Activated T-cell treated with anti-CD3 and anti-CD28 coated beads for 48 hours (primary cell): Measurements from ENCODE around the gene DGKZ.

ENCODE experiments used
- DNase-seq: peaks from one replicate; pipeline ENCODE4 v3.0.0-alpha.2; 2020; ENCODE audit warnings: low read depth

DGKZ gene

DNA sequence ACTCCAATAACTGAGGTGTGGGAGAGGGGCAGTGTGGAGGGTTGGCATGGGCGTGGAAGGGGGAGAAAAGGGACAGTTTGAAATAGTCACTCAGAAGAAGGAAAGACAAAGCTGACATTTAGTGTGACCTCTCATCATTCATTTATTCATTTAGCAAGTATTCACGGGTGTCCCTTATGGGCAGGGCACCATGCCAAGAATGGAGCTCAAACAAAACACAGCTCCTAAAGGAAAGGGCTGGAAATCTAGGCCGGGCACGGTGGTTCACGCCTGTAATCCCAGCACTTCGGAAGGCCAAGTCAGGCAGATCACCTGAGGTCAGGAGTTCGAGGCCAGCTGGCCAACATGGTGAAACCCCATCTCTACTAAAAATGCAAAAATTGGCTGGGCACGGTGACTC lies 19.4 kb upstream of the DGKZ start:
- no peak for DNase-seq

DNA sequence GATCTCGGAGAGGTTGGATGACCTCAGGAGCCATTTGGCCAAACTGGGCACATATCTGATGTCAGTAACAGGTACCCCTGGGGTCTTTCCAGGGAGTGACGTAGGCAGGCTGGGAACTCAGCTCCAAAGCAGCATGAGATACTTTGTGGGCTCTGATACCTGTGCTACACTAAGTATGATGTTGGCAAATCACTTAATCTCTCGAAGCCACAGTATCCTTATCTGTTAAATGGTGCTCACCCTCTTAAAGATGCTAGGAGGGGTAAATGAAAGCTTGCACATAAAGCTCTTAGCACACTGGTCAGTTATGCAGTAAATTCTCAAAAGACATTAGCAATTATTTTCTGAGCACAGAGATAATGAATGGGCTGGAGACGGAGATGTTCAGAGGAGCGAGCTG lies 17.1 kb upstream of the DGKZ start:
- DNase-seq: no peak

DNA sequence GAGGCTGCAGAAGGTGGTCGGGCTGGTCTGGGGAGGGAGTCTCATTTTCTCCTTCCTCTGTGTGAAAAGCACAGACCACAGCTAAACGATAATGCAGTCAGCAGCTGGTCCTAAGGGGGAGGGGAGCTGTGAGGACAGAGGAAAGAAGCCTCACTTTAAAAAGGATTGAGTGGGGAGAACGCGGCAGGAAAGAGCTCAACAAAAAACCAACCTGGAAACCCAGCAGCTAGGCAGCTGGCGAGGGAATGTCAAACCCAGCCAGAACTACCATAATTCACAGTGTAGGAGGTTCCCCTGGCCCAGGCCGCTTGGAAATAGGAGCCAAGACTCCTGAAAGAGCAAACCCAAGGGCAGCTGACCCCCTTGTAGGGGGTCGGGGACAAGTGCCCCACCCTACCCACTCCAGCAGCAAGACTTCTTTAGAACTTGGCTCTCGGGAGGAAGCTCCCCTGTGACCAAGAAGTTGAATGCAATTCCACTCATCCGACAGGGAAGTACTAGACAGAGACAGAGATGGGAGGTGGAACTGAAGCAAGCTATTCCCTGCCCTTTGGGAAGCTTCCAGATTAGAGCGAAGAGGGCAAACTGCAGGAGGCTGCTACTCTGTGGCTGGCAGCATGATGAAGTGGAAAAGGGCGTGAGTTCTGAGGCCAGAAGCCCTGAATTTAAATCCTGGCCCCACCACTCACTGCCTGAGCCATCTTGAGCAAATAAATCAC lies 16.5 kb upstream of the DGKZ start:
- no peak for DNase-seq

DNA sequence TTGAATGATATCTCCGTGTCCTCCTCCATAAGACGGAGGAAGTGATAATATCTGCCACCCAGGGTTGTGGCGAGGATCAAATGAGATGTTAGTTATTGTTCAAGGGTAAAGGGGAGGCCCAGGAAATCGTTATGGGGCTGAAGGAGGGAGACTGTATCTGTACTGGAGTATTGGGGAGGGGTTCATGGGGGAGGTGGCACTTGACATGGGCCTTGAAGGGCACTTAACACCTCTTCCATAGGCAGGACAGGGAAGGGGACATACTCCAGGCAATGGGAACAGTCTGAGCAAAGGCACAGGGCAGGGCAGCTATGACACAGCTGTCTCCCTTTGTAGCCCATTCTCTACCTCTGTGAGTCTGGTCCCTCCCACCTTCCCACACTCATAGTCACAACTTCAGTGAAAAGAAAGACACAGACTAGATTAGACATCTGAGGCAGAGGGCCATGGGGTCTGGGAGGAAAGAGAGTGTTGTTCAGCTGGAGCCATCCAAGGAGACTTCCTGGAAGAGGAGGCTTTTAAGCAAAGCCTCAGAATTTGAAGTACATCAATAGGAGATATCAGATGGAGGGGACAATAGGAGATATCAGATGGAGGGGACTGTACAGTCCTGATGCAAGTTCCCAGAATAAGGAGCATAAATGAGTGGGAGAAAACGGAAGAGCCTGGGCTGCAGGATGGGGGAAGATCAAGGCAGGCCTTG lies 15.8 kb upstream of the DGKZ start:
- no peak for DNase-seq

DNA sequence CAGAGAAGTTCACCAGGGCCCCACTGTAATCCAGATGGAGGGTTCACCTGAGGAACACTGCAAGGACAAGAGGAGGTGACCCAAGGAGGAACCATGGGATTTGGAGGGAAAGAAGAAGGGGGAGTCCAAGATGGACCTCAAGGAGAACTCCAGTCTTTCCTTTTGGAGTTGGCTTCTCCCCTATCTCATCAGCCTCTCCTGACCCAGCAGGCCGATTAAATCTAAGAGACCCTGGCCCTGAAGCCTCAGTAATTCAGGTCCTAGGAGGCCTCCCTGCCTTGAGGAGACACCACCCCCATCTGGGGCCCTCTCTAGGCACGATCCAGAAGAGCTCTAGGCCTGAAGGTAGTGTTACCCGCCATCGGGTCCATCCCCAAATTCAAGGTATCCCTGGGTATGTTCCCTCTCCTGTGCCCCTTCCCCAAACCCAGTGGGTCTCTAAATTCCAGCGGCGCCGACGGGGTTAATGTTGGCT lies 15.1 kb upstream of the DGKZ start:
- DNase-seq: no peak

DNA sequence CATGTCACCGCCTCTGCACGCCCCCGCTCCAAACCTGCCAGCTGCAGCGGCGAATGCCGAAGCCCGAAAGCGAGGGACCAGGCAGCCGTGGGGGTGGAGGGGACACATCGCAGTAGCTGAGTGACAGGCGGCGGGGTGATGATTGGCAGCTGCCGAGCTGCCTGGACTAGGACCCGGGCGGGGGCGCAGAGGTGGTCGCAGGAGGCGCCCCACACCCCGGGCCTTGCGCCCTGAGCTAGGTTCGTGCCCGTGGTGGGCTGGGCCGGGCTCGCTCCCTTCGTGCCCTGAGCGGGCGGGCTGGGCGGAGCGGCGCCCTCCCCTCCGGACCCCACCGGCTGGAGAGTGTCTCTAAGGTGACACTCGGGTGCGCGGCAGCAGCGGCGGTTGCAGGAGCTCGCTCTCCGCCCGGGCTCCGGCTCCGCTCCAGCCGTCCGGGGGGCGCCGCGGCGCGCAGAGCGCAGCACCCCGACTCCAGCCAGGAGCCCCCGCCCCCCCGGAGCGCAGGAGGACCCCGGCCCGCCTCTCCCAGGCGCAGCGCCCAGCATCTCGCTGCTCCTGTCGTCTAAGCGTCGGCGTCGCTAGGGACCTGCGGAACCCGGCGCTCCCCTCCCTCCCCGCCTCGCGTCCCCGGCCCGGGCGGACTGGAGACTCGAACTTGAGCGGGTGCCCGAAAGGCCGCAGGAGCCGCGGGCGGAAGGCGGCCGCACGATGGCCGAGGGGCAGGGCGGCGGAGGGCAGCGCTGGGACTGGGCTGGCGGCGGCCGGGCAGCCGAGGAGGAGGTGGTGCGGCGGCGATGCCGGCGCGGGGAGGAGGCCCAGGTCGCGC lies 14.5 kb upstream of the DGKZ start:
- DNase-seq: no peak

DNA sequence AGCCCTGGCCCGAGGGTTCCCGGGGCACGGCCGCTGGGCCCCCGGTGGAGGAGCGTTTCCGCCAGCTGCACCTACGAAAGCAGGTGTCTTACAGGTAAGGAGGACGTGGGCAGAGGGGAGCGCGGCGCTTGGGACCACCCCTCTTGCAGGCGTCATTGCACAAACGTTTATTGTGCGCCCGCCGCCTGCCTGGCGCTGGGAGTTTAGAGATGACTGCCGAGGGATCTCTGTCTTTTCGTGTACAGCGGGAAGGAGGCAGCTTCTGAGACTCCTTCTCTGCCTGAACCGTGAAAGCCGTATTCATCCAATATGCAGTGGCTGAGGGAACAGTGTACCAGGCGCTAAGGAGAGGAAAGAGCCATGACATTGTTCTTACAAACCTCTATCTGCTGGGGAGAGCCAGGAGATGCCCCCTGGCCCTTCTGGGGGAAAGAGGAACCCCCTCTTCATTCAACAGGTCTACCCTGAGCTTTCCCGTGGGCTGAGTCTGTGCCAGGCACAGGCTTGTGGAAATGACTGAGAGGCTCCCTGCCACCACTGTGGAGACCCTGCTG lies 13.8 kb upstream of the DGKZ start:
- DNase-seq: no peak

DNA sequence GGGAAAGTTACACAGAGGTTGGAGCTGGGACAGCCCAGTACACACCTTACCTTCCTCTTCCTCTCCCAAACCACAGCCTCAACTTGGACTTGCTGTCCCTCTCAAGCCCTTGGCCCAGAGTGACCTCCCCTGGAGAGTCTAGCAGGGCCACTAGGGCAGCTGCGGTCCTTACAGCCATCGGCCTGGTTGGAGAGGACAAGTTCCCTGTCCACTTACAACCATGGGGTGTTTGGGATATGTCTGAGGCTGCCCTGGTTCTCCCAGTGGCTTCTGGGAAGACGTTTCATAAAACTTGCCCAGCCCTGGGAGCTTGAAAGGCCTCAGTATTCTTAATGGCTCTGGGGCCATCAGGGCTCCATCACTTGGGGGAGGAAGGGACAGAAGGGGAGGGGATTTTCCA lies 13.1 kb upstream of the DGKZ start:
- DNase-seq: no peak

DNA sequence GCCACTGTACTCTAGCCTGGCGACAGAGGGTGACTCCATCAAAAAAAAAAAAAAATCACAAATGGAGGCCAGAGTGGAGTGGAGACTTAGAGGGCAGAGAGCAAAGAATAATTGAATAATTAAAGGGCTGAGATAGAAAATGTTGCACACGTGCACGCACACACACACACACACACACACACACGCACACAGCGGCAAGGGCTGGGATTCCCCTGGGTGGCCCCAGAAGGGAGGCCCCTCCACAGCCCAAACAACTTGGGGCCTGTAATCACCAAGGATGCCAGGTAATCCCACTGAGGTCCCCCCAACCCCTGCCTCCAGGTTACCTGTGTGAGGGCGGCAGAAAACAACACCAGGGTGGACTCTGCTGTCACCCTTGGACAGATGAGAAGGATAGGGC lies 12.0 kb upstream of the DGKZ start:
- DNase-seq: no peak

DNA sequence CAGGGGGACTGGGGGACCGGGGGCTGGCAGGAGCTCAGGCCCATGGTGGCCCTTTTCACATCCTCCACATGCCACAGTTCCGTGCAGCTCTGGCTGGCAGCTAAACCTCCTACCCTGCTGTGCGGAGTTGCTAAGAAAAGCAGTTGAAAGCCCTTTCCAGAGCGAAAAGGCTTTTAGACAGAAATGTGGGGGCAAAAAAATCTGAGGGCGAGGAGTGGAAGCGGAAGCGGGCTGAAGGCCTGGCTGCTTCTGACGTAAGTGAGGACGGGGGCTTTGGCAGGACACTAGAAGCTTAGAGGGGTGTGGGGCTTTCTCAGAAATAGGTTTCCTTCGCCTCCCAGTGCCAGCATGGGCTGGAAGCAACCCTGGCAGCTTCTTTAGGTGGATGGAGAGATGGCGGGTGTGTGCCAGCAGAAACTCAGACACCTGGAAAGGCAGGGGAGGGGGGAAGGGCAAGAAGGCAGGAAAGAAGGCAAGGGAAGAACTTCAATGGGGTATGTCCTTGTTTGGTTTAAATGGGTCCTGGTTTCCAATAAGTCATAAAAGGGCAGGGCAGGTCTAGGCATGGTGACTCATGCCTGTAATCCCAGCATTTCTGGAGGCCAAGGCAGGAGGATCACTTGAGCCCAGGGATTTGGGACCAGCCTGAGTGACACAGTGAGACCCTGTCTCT lies 11.2 kb upstream of the DGKZ start:
- DNase-seq: no peak

DNA sequence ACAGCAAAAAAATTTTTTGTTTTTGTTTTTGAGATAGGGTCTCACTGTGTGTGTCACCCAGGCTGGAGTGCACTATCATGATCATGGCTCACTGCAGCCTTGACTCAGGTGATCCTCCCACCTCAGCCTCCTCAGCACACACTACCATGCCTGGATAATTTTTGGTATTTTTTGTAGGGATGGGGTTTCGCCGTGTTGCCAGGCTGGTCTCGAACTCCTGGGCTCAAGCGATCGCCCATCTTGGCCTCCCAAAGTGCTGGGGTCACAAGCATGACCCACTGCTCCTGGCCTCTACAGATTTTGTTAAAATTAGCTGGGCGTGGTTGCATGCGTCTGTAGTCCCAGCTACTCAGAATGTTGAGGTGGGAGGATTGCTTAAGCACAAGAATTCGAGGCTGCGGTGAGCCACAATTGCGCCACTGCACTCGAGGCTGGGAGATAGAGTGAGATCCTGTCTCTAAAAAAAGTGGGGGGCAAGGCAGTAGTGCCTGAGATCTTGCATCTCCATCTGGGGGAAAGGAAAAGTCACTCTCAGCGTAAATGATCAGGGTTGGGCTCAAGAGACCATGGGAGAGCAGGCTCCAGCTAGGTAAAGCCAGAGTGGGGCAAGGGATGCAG lies 10.6 kb upstream of the DGKZ start:
- DNase-seq: no peak

DNA sequence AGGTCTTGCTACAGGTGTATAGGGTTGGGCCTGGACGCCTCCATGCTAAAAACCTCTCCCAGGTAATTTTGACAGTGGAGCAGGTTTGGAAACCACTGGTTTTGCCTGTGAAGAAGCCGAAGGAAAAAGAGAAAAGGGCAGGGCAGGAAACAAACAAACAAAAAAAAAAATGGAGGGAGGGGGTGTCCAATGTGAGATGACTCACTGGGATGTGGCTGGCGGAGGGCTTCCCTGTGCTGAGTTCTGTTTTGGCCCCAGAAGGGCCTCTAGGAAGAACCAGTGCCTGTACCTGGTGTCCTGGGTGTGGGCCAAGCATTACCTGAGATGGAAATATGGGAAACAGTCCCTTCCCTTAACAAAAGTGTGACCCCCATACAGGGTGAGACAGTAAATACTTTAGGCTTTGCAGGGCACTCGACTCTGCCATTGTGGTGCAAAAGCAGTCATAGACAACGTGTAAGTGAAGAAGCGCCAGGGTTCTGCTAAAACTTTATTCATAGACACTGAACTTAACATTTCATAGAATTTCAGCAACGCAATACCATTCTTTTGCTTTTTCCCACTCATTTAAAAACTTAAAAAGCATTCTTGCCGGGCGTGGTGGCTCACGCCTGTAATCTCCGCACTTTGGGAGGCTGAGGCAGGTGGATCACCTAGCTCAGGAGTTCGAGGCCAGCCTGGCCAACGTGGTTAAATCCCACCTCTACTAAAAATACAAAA lies 9.5 kb upstream of the DGKZ start:
- DNase-seq: no peak

DNA sequence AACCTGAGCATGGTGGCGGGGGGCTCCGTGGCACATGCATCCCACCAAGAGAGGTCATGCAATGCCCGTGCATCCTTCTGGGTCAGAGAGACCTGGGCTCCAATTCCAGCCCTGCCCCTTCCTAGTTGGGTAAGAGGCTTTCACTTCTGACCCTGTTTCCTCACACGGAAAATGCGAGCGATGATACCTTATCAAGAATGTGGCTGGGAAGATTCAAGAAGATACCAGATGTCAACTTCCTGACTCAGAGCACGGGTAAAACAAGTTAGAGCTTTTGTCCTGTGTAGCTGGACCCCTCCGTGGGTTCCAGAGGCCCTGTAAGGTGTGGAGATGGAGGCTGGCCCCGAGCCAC lies 8.7 kb upstream of the DGKZ start:
- DNase-seq: no peak

DNA sequence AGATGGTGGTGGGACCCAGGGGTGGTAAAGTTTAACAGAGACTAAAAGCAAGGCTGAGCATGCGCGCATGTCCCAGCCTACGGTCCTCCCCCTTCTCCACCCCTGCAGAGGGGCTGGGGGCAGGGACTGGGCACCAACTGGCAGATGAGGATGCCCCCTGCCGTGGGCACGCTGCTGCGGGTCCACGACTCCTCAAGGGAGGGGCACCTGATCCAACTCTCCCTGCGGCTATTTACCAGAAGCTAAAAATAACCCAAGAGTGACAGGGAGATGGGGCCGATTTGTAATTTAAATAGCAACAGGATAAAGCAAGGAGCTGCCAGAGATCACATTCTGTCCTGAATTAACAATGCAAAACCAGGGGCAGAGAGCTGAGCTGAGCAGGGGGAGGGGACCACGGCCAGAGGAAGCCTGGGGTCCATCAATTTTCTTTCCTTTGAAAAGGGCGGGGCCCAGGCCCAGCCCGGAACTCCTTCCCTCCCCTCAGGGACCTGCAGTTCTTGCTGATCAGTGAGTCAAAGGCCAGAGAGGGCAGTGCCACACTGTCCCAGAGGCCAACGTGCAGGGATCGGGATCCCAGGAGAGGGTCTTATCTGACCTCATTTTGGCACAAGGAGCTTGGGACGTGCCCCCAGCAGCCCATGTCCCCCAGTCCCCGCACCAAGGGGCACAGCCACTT lies 8.1 kb upstream of the DGKZ start:
- no peak for DNase-seq

DNA sequence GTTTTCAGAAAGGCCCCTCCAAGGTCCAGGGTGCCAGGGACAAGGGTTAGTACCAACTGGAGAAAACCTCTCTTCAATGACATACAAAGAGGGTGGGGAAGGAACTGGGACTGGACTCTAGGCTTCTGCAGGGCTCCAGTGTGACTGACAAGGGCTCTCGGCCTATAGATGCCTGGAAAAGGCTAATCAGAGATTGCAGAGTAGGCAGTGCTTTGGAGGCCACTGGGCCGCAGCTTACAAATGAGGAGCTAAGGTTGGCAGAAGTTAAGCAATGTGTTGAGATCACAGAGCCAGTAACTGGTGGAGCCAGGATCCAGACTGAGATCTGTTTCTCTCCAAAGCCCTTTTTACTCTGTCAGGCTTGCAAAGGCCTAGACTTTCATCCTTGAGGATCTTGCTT lies 7.4 kb upstream of the DGKZ start:
- DNase-seq: no peak

DNA sequence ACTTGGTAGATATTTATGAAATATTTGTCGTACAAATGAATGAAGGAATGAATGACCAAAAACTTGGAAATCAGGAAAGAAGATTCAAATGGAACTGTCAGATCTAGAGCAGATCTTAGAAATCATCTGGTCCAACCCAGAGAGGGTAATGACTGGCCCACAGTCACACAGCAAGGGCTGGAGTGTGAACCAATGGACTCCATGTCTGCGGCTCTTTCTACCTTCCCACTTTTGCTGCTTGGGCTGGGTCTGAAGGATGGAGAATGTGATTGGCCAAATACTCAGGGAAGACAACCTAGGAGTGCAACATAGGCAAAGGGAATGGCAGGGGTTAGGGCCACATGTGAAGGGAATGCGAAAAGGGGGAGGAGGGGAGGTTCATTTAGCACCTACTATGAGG lies 5.8 kb upstream of the DGKZ start:
- DNase-seq: no peak

DNA sequence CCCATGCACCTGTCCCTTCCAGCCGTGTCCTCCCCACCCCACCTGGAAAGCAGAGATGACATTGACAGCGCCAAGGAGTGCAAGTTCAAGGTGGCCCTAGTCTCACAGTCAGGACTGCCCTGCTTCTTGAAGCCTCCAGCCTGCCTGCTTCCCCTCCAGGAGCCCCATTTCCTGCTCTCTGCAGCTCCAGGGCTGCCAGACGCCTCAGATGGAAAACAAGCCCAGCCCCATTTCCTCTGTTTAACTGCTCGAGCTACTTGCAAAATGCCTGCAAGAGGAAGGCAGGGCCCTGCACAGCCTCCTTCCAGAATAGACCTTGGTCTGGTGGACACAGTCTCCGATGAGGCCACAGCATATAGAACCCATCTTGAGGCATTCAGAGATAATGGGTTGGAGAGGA lies 5.0 kb upstream of the DGKZ start:
- no peak for DNase-seq

DNA sequence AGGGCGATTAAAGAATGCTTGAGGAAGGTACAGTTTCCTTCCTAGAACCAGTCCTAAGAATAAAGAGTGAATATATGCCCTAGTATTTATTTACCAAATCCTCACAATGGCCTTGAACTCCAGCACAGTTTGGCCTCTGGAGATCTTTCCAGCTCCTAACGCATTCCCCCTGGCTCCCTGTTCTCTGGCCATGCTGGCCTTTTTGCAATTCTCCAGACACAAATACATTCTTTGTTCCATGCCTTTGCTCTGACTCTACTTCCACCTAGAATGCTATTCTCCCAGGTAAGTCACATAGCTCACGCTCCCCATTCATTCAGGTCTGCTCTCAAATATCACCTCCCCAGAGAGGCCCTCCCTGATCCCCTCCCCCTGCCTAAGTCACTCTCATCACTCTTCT lies 3.7 kb upstream of the DGKZ start:
- no peak for DNase-seq

DNA sequence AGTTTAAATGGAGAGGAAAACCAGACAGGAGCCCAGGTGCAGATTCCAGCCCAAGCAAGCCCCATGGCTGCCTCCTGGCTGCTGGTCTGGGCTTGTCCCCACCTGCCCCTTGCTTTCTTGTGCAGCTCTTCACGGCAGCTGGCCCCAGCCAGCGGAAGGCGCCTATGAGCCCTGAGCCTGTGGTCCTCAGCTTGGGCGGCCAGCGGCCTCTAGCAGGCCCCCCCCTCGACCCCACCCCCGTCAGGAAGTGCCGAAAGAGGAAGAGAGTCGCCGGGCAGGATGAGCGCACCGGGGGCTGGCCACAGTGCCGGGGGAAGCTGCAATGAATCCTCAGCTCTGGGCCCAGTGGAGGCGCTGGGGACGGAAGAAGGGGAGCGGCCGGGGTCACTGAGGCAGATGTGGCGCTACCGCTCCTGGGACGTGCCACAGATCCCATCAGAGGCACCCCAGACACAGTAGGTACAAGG lies 2.1 kb upstream of the DGKZ start:
- no peak for DNase-seq

DNA sequence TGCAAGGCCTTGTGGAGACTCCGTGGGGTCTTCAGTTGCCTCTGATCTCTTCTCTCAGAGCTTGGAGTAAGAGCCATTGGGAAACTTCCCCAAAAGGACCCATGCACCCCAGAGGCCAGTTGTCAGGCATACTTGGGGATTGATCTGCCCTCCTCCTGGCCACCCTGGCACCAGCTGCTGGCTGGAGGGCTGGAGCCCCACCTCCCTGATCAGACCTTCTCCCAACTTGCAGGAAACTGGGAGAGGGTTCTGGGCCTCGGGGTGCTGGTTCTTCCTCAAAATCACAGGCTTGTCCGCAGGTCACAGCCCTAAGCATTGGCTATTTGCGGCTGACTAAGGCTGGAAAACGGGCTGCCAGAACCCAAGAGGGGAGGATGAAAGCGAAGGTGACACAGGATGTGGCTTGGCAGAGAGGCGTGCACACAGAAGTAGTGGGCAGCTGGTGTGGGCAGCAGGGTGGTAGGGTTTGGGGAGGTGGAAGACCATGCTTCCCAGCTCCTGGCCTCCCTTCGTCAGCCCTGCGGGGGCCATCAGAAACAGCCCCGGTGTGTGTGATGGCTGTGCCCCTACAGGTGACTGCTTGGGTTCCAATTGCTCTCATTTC lies 1.3 kb upstream of the DGKZ start:
- no peak for DNase-seq
